Stimulated activated CD8-positive, alpha-beta memory T cell treated with anti-CD3 and anti-CD28 coated beads, Interleukin-12 subunit alpha, Interleukin-12 subunit beta, amount 100 ng/mL, for 4 hours (primary cell): ENCODE data around the gene BMERB1.
"Not testable (repeated sequence)": the region's sequence is repeated elsewhere in the genome, so short reads cannot be mapped to it uniquely, and the experiment has no call there.

ENCODE experiments used
- DNase-seq: peaks from one replicate; pipeline ENCODE4 v3.0.0-alpha.2; 2020; ENCODE audit warnings: low read depth

Gene BMERB1

DNA sequence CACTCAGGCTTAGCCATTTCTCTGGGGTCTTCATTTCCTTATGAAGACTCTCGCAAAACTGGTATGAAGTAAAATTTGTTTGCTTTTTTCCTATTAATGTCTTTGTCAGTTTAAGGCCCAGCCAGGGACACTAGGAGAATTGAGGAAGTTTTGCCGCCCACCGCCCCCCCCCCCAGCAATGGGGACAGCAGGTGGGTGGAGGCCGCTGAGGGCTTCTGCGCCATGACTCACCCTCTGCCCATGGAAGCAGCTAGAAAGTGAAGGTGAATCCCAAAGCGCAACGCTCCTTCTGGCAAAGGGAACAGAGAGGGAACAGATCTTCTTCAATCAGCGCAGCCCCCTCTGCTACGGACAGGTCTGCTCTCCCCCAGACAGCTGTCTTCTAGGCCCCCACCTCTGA lies 158.8 kb downstream of the BMERB1 start:
- no peak for DNase-seq

DNA sequence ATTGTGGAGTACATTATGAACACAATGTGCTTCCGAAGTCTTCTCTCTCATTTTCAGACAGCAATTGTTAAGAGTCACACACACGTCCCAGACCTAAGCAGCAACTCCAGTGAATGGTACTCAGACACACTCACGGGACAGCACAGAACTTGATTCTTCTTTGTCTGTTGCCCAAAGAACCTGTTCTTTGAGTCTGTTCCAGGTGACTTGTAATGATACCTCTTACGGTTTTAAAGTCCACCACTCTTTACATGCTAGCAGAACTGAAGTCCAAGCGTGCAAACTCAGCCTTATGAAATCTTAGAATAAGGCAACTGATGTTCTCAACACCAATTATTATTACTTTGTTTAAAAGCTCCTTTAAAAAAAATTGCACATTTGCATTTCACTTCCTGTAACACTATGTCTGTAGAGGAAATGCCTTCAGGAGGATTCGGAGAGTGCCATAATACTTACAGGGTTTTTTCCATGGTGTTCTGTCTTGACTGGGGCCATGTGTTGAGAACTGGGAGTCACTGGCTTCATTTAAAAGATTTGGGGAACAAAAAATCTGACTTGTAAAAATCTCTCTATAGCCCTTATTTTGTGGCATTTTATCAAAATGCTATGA lies 160.4 kb downstream of the BMERB1 start:
- no peak for DNase-seq

DNA sequence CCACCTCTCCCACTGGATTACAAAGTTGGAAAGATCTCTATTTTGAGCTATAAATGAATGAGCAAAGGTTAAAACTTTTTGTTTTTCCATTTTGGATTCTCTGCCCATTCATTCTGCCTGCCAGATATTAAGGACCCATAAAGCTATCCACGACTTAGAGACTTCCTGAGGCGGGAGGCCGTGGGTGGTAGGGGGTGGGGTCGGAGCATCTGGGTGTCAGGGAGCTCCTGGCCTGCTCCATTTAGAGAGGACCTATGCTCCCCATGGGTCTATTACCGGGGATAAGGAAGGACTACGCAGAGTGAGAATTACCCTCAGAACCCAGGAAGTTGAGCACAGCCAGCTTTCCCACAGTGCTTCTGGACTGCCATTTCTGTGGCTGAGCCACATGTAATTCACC lies 162.7 kb downstream of the BMERB1 start:
- DNase-seq: no peak

DNA sequence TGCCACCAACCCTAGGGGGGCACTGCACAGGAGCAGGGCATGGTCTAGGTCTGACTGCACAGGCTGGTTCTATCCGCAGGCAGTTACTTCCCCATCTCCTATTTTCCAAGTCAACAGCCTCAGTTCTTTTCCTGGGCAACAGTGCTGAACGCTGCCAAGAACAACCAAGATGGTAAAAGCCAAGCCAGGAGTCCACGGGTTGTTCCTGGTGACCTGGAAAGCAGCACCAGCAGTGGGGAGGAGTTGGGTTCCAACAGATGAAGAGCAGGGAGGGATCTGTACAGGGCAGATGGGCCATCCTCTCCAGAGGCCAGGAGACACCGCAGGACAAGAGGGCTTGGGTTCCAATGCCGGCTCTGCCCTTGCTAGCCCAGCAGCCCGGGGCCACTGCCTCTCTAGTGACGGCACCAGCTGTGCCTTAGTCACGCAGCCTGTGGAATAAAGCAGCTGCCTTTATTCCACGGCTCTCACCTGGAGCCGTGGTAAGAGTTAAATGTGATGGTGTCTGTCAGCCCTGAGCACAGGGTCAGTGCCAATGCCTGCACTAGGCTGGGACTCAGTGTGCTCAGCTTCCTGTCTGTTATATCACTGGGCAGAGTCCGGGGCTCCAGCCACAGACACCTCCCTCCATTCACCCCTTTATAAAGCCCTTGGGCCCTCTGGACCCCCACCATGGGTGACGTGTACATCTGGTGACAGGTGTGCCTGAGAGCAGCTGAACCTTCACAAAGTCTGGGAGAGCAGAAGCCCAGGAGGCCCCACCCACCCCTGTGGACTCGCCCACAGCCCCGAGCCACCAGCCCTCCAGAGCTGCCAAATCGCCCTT lies 163.6 kb downstream of the BMERB1 start:
- no peak for DNase-seq

DNA sequence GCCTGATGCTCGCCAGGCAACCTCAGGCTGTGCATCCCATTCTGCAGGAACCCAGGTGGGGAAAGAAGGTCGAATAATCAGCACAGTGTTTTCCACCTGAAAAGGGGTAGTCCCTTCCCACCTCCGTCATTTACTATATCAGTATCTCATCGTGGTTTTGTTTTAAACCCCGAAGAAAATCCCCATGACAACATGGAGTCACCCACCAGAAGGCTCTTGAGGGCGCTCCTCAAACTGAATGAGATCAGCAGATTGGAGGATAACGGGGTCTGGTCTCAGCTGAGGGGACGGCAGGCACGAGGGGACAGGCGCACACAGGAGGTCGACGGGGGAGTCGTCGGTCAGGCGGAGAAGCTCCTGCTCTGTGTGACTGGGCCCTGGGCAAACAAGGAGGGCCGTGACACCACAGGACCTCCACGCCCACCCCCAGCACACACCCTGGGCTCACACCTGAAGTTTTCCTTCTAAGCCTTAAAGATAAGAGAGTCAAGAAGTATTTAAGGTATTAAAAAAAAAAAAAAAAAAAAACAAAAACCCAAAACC lies 164.3 kb downstream of the BMERB1 start:
- DNase-seq: no peak

DNA sequence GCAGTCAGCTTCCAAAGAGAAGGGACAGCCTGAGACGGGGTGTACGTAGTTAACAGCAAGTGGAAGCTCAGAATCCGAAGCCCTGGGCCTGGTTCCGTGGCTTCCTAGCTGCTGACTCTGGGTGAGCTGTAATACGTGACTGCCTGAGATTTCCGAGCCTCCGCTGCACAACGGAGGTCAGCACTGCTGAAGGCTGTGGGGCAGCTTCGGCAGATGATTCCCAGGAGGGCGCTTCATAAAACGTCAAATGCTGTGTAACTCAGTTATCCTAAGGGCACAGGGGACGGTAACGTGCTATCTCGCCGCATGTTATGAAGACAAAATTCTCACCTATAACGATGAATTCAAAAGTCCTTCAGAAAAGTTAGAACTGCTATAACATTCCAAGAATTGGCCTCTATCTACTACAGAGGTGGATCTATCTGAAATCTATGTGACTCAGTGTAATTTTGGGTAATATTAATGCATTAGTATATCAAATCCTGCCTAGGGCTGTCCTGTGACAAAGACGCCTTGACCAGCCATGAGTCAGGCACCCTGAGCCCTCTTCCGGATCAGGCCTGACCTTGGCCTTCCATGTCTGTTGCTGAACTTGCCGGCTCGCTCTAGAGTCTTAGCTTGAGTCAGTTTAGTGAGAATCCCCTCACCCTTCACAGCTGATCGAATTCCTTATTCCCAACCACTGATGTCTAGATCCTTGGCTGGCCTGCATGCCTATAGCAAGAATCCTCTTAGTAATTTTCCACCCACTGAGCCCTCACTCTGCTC lies 165.1 kb downstream of the BMERB1 start:
- no peak for DNase-seq

DNA sequence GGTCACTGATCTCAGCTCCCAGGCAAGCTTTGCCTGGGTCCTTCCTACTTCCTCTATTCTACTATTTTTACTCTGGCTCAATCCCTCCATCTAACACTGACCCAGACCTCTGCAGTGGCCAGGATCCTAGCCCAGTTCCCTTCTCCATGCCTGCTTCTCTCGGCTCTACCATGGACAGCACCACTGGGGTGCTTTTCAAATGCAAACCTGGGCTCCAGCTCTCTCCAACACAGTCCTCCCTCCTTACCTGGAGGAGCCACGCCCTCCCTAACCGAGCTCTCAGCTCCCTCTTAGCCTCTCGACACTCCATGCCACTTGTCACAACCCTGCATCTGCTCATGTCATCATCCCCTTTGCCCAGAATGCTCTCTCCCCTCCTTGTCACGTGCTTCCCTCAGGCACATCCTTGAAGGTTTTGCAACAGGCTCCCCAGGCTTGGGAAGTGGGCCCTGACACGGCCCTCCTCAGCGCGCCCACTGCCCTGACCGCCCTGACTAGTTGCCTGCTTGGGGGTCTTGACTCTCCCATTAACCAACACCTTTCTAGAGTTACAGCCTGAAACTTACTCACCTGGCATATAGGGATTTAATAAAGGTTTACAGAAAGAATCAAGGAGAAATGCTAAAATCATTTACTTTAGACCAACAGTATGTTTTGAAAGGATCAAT lies 167.0 kb downstream of the BMERB1 start:
- DNase-seq: no peak

DNA sequence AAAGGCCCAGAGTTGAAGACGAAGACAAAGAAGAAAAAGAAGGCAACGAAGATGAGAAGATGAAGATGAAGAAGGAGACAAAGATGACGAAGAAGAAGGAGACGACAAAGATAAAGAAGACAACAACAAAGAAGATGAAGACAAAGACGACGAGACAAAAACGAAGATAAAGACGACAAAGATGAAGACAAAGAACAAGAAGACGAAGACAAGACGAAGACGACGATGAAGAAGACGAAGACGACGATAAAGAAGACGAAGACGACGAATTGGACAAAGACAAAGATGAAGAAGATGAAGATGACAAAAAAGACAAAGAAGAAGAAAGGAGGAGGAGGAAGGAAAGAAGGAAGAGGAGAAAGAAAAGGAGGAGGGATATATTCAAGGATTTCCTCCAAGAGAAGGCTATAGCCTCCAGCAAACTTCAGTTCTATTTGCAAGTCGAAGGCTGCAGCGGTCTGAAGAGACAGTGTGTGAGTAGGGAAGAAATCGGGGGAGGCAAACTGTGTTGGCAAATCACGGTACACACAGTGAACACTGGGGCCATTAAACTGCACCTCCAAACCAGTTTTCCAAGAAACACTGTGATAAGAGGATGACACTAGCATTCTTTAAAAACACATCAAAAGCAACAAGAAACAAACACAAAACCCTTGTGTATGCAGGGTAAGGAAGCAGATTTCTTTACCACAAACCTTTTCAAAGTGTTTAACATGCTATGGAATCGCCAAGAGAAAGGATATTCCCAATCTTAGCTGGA lies 168.1 kb downstream of the BMERB1 start:
- no peak for DNase-seq

DNA sequence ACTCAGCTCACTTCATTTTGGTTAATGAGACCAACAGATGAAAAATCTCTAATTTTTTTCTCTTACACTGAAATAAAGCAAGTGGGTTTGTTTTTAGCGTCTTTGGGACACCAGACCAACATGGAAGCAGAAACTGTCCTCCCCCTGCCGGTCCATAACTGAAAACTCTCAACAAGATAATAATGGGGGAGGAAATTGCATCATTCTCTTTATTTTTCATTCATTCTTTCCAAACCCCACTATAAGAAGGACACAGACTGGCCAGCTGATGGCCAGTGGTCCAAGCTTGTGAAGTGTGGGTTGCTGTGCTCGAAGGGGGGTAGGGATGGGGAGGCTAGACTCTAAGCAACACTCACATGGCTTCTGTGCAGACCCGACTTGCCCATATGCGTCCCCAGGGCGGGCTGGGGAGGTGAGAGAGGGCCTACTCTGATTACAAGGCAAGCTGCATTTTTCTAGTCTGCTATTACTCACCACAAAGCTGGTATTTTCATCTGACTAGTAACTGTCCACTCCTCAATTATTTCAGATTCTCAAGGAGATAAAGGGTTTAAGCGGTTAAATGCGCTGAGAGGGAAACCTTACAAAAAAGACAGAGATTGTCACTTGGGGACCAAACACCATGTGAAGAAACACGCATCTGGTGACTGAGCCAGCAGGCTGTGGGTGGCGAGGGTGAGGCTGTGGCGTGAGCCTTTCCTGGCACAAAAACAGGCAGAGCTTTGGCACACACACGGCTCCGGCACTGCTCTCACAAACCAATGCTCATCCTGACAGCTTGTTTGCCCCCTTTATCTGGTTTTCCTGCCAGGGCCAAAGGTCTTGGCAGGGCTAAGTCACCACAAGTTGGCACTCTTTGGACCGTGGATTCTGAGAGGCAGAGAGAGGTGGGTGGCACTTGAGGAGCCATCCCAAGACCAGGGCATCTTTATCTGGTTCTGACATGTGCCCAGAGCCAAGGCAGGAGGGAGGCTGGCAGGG lies 170.4 kb downstream of the BMERB1 start:
- DNase-seq: no peak

DNA sequence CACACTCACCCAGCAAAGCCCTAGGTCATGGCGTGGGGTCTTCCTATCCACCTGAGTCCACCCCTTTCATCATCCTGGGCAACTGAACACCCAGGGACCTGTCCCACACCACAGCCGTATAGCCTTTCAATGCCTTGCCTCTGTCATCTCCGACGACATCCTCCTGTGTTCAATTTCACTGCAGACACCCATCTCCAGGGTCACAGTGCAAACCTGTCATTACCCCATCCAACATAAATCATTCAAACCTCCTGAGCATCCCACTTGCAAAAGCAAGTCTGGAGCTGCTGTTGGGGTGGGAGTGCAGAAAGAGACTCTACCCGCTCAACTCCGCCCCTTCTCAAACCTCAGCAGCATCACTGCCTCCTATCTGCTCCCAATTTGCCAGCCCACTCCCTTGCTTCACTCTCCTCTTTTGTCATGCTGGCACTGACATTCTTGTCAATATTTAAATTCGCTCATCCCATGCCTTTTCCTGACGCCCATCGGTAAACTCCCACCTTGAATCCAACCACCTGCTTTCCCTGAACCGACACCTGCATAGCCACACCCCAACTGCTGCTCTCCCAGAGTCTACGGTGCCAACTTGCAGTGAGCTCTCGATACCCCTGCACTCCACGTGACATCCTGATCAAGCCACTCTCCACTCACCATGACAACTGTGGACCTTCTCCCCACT lies 171.6 kb downstream of the BMERB1 start:
- DNase-seq: no peak

DNA sequence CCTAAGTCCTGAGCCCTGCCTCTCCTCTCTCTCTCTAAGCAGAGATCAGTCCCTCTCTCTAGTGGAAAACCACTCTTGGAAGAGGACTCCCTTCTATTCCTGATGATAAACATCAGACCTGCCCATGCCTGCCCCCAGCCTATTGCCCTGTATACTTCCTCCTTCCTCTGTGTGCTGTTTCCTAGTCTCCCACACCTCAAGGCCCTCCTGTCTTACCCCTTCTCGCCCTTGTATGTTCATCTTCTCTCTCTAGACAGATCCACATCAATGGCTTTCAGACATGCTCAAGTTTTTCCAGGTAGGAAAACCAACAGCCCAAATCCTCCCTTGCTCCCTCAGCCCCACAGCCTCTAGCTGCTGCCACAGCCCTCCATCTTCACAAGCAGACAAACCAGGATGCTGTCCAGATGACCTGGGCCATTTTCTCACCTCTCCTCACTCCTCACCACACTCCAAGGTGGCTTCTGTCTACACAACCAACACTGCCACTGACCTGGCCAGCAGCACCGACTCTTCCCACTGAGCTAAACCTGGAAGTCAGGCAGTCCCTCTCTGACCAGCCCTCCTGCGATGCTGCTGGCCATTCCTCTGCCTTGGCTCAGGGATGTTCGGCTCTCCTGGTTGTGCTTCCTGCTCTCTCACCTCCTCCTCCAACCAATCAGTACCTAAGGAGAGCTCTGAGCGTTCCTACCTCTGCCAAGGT lies 172.3 kb downstream of the BMERB1 start:
- DNase-seq: no peak

DNA sequence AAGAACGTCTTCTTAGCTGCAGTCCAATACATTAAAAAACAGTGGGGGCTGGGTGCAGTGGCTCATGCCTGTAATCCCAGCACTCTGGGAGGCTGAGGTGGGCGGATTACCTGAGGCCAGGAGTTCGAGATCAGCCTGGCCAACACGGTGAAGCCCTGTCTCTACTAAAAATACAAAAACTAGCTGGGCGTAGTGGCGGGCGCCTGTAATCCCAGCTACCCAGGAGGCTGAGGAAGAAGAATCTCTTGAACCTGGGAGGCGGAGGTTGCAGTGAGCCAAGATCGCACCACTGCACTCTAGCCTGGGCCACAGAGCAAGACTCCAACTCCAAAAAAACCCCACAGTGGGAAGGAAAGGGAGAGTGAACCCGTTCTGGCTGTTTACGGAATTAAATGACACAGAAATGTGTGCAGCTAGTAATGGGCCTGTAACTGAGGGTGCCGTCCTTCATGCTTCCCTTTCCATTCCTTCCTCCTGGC lies 172.9 kb downstream of the BMERB1 start:
- not testable (repeated sequence) for DNase-seq

DNA sequence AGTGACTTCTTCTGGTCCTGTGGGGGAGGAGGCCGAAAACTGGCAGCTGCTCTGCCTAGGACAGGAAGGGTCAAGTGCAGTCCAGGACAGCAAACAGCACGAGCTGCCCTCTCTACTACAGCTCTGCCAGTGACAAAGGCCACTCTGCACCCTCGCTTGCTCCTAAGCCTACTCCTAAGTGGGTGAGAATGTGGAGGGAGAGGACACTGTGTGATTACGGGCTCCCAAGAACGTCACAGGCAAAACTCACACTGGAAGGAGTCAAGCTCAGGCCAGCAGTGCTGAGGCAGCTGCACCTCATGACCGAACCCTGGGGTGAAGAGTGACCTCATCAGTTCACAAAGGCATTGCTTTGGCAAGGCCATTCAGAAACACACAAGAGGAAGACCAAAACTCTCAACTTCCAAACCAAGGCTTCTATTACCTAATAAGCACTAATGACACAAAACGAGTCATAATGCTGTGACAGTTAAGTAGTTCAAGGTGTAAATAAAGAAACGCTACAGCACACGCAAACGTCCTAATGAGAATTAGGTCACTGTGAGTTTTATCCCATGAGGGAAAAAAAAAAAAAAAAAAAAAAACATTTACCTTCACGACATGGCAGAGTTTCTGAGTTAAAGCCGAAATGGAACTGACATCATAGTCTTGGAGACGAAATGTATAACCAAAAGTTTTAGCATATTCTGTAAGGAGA lies 173.5 kb downstream of the BMERB1 start:
- no peak for DNase-seq

DNA sequence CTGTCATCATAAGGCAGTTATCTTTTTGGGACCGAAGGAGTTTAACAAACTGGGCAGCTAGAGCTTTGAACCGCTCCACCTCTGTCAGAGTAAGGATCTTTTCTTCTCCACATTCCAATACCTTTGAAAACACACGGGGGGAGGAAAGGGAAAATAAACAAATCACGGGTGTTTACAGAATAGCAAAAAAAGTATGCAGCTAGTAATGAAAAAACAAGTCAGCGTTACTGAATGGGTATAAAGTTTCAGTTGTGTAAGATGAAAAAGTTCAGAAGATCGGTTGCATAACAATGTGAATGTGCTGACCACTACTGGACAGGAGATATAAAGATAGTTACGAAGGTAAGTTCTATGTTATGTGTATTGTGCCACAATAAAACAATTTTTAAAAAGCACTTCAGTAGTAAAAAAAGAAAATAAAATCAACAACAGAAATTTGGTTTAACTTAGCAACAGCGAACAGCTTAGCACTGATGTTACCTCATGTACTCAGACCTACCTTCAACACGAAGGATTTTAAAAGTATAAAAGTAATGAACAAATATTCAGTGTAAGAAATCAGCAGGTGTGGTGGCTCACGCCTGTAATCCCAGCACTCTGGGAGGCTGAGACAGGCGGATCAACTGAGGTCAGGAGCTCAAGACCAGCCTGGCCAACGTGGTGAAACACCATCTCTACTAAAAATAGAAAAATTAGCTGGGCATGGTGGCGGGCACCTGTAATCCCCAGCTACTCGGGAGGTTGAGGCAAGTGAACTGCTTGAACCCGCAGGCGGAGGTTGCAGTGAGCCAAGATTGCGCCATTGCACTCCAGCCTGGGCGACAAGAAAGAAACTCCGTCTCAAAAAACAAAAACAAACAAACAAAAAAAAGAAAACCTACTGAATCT lies 174.3 kb downstream of the BMERB1 start:
- no peak for DNase-seq

DNA sequence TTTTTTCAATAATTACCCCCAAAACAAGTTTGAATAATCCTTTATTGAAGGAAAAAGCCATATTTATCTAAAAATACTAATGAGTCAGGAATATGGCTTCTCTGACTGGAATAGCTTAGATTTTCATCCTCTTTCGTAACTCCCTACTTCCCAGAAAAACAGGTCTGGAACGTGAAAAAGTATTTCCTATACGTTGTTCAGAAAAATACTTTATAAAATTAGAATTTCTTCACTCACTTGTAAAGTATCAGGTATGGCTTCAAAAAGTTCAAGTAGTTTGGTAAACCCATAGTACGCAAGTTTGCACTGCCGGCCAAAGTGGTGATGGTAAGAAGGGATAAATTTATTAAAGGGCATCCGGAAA lies 174.9 kb downstream of the BMERB1 start:
- DNase-seq: no peak

DNA sequence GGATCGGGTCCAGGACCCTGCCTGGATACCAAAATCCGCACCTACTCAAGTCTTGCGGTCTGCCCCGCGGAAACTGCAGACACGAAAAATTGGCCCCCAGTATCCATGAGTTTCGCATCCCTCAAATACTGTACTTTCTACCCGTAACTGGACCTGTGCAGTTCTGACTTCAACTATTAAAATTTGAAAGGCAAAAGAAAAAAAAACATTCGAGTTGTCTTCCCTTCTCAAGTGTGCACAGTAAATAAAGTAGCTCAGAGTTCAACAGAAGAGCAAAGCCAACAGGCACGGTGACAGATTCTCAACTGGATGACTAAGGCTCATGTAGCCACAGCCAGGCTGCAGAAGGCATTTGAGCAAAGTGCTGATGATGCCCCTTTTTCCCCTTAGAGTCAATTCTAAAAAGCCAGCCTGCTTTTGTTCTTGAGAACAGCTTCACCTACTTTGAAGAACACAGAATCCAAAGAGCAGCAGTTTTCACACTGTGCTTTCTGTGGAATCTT lies 176.0 kb downstream of the BMERB1 start:
- no peak for DNase-seq

DNA sequence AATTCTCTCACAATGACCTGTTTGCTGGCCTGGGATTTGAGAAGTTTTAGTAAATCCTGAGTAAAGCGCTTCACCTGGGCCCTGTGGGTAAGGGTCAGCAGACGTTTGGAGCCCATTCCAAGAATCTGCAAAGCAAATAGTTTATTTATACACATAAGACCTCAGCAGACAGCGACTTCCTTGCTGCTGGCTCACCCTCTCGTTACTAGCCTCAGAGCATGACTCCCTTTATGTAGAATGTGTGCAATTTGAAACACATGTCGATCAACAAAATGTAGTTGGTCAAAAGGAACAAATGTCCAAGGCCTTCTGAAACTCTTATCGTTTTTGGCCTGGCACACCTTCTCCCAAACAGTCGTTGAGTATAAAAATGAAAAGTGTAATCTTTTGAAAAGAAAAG lies 177.2 kb downstream of the BMERB1 start:
- no peak for DNase-seq
